ENCODE measurements around the gene SIAH1.
"Not testable (repeated sequence)": the region's sequence is repeated elsewhere in the genome, so short reads cannot be mapped to it uniquely, and the experiment has no call there.

Gene SIAH1, protein sequence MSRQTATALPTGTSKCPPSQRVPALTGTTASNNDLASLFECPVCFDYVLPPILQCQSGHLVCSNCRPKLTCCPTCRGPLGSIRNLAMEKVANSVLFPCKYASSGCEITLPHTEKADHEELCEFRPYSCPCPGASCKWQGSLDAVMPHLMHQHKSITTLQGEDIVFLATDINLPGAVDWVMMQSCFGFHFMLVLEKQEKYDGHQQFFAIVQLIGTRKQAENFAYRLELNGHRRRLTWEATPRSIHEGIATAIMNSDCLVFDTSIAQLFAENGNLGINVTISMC

DNA sequence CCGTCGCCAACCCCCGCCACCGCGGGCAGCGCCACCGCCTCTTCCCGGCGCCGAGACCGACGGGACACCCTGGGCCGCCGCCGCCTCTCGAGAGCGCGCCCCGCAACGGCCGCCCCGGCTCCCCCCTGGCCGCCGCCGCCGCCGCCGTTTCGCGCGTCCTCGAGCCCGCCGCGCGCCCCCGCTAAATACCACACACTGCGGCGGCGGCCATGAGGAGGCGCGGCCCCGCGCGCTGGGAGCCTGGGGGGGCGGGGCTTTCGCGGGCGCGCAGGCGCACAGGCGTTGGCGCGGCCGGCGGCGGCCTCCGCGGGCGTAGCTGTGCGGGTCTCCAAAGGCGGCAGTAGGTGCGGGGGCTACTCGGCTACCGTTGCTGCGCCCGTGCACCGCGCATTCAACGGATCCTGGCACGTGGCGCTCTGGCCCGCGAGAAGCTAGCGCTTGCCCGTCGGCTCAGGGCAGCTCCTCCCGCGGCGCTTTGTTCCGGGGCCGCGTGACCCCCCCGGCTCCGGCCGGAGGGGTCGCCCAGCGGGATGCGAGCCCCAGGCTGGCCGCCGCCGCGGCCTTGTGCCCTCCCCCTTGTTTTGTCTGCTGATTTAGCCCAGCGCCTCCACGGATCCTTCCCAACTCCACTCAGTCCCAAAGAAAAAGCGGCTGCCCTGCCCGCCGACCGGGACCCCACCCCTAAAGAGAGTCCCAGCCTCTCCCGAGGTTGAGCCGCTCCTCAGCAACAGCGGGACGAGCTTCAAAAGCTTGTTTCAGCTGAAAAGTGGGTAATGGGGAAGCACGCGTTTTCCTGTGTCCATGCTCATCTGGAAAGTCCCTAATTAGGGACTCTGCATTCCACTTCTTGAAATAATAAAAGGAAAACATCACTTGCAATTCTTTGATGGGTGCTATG is at the start of gene SIAH1:
Gene SIAH1, minus strand, starts transcription at position 161 of the 898 bp plus-strand sequence. CDS start 22,985 bp downstream, outside the sequence.
- peak; percentile 71 to 83 (median 80) for DNase-seq (ENCODE audit: low read depth in 4 of 4, low spot score in 1 of 4)

DNA sequence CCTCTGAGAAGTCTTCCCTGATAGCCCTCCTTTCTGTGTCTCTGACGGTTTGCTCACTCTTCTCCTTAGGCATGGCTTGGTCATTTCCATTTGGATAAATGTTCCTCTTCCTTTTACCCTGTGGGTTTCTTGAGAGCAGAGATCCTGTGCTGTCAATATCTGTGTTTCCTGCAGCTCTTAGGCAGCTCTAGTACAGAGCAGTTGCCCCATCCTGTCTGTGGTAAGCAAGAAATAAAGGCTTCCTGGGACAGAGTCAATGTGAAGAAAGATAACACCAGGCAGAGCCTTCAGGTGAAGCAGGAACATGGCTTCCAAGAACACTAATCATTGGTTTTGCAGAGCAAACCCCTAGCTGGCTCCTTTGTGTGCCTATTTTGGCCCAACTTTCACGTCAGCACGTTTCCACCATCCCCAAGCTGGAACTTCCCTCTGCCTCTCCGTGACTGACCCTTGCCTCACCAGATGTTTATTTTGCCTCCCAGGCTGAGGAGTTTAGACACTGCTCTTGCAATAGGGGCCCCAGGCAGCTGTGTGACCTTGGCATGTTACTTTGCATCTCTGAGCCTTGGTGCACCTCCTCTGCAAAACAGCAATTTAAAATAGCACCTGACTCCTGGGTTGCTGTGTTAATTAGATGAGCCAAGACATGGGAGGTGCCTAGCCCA is 49.6 kb upstream of the SIAH1 start:
- no peak for DNase-seq (ENCODE audit: low read depth in 4 of 4, low spot score in 1 of 4)

DNA sequence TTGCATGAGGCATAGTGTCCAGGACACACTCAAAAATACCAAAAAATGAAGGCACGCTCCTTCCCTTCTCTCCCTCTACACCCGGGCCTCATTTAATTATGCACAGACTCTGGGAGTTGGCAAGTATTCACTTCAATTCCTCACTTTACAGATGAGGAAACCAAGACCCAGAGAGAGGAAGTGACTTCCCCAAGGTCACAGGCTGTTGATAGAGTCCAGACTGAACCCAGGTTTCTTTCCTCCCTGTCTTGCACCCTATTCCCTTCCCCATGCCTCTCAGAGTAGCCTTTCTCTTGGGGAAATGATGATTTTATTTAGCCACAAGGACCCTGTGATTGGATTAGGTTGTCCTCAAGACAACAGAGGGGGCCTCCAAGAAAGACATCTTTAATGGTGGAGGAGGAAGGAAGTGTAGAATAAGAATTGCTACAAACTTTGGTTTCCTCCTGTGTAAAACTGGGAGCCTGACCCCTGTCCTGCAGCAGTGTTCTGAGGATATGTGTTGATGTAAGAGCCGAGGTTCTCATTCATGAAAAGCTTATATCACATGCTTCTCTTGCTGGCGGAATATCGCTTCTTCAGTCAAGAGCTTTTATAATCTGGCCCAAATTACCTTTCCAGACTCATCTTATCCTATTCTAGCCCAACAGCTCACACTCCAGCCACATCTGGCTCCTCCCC is 48.8 kb upstream of the SIAH1 start:
- DNase-seq (ENCODE audit: low read depth in 4 of 4, low spot score in 1 of 4), result no peak

DNA sequence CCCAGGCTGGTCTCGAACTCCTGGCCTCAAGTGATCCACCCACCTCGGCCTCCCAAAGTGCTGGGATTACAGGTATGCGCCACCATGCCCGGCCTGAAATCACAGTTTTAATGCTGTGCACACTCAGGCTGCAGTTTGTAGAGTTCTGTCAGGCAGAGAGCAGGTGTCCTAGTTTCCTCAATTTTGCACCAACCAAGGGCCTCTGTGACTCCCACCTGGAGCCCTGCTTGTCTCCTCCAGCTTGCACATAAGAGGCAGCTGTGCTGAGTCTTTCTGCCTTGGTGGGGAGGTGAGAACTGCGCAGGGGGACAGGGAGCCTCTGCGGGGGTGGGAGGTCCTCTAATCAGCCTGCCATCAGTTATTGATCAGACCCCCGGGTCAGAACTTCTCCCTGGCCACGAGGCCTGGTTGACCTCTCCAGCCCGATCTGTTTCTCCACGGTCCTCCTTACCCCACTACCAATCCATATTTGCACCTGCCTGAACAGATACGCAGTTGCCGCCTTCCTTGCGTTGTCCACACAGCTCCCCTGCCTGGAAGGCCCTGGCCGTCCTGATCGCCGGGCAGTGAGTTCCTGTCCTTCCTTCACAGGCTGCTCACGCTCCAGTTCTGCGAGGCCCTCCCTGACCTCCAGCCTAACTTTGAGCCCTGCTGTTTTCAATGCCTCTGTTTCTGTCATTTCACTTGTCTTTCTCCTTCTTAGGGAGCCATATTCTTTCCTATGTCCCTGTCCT is 48.1 kb upstream of the SIAH1 start:
- DNase-seq (ENCODE audit: low read depth in 4 of 4, low spot score in 1 of 4), result no peak

DNA sequence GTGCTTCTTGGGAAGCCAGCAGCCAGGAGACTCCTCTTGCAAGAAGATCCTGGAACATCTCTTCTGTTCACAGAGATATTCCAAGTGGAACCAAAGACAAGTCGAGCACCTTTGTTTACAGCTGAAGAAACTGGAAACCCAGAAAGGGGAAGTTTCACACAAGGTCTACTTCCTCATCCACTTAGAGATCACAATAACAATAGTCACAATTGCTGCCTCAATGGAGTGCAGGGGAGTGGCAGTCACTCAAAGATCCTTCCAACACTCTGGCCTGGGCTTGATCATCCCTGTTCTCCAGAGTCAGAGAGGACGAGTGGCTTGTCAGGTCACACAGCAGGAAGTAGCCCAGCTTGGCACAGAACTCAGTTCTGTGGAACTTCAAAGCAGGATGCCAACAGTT is 46.9 kb upstream of the SIAH1 start:
- DNase-seq (ENCODE audit: low read depth in 4 of 4, low spot score in 1 of 4), result no peak

DNA sequence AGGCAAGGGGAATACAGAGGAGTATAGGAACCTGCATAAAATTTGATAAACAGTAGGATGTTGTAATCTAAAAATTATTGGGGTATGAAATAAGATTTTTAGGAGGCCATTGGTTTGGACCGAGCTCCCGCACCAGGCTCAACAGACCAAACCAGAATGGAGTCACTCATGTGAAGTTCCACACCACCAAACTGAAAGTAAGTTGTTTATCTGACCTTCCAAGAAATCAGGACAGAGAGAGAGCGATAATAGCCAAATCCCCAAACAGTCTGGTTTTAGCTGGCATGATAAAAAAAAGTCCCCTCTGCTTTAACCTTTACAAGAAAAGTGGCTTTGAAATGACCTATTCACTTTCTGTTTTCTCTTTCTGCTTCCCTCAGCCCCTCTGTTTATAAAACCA is 45.7 kb upstream of the SIAH1 start:
- no peak for DNase-seq (ENCODE audit: low read depth in 4 of 4, low spot score in 1 of 4)

DNA sequence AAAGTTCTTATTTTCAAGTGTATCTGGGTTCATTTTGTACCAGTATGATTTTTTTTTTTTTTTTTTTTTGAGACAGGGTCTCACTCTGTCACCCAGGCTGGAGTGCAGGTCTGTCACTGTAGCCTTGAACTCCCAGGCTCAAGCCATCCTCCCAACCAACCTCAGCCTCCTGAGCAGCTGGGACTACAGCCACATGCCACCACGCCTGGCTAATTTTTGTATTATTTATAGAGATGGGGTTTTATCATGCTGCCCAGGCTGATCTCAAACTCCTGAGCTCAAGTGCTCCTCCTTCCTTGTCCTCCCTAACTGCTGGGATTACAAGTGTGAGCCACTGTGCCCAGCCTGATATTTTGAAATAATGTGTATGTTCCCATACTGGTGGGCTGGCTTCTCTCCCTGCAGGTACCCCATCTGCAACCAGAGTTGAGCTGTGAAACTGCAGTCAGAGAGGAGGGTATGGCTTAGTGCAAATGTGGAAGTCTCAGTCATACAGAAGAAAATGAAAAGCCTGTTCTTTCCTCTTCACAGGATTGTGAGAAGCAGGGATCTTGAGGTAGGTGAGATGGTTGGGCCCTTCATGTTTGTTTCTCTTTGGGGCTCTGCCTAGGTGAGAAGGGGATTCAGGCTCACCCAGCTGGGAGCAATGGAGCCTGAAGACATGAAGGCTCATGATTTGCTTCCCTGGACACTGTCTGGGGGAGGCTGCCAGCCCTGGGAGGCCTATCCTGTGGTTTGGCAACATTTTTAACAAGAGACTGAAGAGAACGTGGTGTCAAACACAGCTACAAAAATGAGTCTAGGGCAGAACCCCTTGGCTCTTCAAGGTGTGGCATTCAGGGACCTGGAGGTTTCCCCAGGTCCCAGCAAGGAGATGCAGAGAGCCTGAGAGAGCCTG is 41.3 kb upstream of the SIAH1 start:
- DNase-seq (ENCODE audit: low read depth in 4 of 4, low spot score in 1 of 4), result no peak

DNA sequence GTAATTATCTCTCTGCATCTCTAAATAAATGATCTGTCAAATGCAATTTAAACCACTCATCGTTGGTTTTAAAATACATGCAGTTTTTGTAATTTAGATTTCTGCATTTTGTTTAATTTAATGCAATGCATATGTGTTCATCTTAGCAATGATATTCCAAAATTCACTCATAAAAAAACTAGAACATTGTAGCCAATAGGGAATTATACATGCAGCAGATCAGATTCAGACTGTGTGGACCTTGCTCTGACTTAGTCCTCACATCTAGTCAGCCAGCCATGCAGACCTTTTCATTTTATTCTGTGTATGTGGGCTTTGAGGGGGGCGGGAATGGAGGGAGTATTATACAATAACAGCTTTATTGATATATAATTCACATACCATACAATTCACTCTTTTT is 37.3 kb upstream of the SIAH1 start:
- DNase-seq (ENCODE audit: low read depth in 4 of 4, low spot score in 1 of 4), result no peak

DNA sequence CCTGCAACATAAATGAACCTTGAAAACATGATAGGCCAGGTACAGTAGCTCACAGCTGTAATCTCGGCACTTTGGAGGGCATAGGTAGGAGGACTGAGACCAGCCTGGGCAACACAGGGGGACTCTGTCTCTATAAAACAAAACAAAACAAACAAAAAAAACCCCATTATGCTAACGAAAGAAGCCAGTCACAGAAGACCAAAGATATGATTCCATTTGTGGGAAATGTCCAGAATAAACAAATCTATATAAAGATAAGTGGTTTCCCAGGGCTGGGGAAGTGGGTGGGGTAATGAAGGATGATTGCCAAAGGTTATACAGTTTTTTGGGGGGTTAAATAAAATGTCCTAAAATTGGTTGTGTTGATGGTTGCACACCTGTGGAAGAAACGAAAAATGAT is 36.5 kb upstream of the SIAH1 start:
- DNase-seq (ENCODE audit: low read depth in 4 of 4, low spot score in 1 of 4), result no peak

DNA sequence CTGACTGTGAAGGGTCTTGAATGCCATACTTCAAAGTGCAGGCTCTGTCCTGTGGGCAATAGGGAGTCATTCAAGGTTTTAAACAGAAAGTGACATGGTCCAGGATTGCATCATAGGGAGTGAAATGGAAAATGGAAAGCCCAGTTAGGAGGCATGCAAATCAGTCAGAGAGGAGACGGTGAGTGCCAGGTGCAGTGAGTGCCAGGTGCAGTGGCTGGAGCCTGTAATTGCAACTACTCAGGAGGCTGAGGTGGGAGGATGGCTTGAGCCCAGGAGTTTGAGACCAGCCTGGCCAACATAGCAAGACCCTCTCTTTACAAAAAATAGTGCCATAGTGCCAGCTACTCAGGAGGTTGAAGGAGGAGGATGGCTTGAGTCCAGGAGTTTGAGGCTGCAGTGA is 35.2 kb upstream of the SIAH1 start:
- DNase-seq (ENCODE audit: low read depth in 4 of 4, low spot score in 1 of 4), result no peak

DNA sequence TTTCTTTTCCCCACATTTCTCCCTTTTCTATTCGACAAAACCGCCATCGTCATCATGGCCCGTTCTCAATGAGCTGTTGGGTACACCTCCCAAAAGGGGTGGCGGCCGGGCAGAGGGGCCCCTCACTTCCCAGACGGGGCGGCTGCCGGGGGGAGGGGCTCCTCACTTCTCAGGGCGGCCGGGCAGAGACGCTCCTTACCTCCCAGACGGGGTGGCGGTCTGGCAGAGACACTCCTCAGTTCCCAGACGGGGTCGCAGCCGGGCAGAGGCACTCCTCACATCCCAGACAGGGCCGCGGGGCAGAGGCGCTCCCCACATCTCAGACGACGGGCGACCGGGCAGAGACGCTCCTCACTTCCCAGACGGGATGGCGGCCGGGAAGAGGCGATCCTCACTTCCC is 31.4 kb upstream of the SIAH1 start:
- DNase-seq (ENCODE audit: low read depth in 4 of 4, low spot score in 1 of 4), result not testable (repeated sequence)

DNA sequence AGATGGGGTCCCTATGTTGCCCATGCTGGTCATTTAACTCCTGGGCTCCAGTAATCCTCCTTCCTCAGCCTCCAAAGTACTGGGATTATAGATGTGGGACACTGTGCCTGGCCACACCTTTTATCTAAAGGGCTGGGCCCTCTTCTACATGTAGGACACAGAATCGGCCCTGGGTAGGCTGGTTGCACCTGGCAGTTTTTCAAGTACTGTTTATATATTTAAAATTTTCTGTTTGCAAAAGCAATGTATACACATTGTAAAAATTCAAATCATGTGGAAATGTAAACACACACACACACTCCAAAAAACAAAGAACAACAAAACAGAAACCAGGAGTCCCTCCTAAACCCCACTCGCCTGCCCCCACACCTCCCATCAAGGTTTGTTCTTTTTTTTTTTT is 28.1 kb upstream of the SIAH1 start:
- DNase-seq (ENCODE audit: low read depth in 4 of 4, low spot score in 1 of 4), result no peak

DNA sequence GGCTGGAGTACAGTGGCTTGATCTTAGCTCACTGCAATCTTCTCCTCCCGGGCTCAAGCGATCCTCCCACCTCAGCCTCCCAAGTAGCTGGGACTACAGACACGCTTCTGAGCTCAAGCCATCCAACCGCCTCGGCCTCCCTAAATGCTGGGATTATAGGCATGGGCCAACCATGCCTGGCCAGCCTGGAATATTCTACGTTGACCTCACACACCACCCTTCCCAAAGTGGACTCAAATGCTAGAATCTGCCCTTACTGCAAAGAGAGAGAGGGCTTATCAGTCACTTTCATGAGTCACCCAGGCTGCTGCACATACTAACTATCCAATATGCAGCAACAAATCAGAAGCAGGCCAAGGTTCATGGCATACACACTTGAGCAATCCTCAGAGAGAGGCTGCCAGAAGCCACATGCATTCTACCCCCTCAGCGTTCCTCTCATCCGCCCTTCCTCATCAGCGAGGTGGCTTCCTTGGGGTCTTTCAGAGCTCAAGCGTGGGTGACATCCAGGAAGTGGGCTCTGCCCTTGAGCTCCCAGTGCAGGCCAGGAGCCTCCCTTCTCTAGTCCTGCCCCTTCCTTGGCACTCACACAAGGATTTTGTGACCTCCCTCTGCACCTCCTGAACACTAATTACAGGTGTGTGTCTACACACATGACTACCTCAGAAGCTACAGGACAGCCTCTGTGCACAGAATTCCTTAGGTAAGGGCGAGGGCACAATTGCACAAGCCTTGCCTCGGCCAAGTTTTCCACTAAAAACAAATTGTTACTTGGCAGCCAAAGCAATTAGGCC is 24.8 kb upstream of the SIAH1 start:
- DNase-seq (ENCODE audit: low read depth in 4 of 4, low spot score in 1 of 4), result no peak

DNA sequence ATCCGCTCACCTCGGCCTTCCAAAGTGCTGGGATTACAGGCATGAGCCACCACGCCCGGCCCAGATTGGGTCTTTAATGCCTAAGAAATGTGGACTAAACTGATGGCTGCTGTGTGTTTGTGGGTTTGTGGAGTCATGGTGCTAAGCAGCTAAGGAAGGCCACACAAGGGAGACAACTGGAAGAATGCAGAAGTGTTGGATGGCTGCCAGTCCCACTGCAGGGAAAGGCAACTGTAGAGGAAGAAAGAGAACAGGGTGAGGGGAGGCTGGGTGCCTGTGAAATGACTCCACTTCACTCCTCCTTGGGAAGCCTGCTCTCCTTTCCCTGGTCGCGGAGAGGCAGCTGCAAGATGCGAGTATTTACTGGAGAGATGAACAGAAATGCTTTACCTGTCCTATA is 23.5 kb upstream of the SIAH1 start:
- no peak for DNase-seq (ENCODE audit: low read depth in 4 of 4, low spot score in 1 of 4)

DNA sequence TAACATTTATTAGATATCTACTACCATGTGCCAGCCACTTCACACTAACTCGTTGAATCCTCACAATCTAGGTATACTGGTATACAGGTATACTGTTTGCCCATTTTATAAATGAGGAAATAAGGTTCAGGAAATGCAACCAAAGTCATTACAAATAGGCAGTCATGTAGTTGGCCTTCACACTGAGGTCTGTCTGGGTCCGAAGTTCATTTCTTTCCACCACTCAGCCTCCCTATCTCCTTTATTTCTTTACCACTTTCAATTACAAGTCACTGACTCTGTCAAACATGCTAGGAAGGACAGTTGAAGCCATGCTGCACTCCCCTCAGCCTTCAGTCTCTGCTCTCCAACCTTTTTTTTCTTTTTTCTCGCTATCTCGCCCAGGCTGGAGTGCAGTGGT is 20.7 kb upstream of the SIAH1 start:
- no peak for DNase-seq (ENCODE audit: low read depth in 4 of 4, low spot score in 1 of 4)

DNA sequence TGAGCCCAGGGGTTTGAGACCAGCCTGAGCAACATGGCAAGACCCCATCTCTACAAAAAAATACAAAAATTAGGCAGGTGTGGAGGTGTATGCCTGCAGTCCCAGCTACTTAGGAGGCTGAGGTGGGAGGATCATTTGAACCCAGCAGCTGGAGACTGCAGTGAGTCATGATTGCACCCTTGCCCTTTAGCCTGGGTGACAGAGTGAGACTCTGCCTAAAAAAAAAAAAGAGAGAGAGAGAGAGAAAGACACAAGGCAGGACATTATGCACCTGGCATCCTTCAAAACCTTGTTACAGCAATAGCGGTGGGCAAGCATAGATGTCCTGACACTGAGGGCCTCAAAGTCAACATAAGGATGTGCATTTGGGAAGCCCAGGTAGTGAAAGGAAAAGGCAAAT is 19.9 kb upstream of the SIAH1 start:
- DNase-seq (ENCODE audit: low read depth in 4 of 4, low spot score in 1 of 4), result no peak

DNA sequence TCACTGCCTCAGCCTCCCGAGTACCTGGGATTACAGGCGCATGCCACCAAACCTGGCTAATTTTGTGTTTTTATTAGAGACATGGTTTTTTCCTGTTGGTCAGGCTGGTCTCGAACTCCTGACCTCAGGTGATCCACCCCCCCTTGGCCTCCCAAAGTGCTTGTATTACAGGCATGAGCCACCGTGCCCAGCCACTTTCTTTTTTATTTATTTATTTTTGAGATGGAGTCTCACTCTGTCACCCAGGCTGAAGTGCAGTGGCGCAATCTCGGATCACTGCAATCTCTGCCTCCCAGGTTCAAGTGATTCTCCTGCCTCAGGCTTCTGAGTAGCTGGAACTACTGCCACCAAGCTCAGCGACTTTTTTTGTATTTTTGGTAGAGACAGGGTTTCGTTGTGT is 17.3 kb upstream of the SIAH1 start:
- not testable (repeated sequence) for DNase-seq (ENCODE audit: low read depth in 4 of 4, low spot score in 1 of 4)

DNA sequence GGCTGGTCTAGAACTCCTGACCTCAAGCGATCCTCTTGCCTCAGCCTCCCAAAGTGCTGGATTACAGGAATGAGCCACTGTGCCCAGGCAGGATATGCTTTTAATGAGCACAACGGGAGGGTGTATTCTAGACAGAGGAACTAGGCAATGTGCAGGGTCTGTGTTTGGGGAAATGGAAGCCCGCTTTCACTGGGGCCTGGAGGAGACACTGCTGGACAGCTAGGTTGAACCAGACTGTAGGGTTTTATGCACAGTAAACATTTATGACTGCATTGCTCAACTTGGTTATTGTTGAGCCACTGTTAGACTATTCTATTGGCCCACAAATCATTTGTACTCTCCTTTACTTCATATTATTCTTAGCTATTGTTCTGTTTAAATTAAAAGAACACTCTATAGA is 10.2 kb upstream of the SIAH1 start:
- no peak for DNase-seq (ENCODE audit: low read depth in 4 of 4, low spot score in 1 of 4)

DNA sequence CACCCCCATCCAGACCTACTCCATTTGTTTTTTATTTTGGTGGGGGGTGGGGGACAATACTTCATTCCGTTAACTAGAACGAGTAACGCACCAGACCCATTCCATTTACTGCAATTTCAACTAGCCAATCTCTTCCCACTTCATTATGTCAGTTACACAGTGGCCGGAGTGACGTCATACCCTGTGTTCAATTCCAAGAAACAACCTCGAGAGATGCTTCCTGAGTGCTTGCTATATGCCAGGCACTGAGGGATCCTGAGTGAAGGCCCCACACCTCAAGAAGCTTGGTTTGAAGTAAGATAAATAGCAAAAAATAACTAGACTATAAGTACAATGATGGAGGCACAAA is 9.1 kb upstream of the SIAH1 start:
- DNase-seq (ENCODE audit: low read depth in 4 of 4, low spot score in 1 of 4), result no peak

All from stimulated activated CD4-positive, alpha-beta T cell treated with anti-CD3 and anti-CD28 coated beads, Interleukin-1b, Interleukin-23, amount 100 ng/mL, for 24 hours (primary cell).